Measurements from ENCODE around the gene CFAP97D2.

- TF ChIP-seq ZBTB7A (IDR thresholded peaks at IDR 0.05; ENCODE audit: low read depth) = no peak
- no peak for TF ChIP-seq EGR1 (IDR thresholded peaks at IDR 0.05)
- TF ChIP-seq, protein P1, sequence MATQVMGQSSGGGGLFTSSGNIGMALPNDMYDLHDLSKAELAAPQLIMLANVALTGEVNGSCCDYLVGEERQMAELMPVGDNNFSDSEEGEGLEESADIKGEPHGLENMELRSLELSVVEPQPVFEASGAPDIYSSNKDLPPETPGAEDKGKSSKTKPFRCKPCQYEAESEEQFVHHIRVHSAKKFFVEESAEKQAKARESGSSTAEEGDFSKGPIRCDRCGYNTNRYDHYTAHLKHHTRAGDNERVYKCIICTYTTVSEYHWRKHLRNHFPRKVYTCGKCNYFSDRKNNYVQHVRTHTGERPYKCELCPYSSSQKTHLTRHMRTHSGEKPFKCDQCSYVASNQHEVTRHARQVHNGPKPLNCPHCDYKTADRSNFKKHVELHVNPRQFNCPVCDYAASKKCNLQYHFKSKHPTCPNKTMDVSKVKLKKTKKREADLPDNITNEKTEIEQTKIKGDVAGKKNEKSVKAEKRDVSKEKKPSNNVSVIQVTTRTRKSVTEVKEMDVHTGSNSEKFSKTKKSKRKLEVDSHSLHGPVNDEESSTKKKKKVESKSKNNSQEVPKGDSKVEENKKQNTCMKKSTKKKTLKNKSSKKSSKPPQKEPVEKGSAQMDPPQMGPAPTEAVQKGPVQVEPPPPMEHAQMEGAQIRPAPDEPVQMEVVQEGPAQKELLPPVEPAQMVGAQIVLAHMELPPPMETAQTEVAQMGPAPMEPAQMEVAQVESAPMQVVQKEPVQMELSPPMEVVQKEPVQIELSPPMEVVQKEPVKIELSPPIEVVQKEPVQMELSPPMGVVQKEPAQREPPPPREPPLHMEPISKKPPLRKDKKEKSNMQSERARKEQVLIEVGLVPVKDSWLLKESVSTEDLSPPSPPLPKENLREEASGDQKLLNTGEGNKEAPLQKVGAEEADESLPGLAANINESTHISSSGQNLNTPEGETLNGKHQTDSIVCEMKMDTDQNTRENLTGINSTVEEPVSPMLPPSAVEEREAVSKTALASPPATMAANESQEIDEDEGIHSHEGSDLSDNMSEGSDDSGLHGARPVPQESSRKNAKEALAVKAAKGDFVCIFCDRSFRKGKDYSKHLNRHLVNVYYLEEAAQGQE (IDR thresholded peaks at IDR 0.05; ENCODE audit: low read depth) = no peak
These were observed 47.0 kb downstream of the CFAP97D2 start for GRCh38 chr13:114226088-114226487.

All from Ishikawa (cell line).